Measurements from ENCODE around the gene KCNK3.
"Not testable (repeated sequence)": the region's sequence is repeated elsewhere in the genome, so short reads cannot be mapped to it uniquely, and the experiment has no call there.

The KCNK3 gene

GRCh38 chr2:26730549-26731344 lies 38.2 kb downstream of the KCNK3 start:
- no peak for DNase-seq (ENCODE audit: low spot score)

GRCh38 chr2:26731714-26732113 lies 39.2 kb downstream of the KCNK3 start:
- no peak for DNase-seq (ENCODE audit: low spot score)

GRCh38 chr2:26732446-26732845 lies 39.9 kb downstream of the KCNK3 start:
- DNase-seq (ENCODE audit: low spot score) = no peak

GRCh38 chr2:26733413-26733812 lies 40.9 kb downstream of the KCNK3 start:
- no peak for DNase-seq (ENCODE audit: low spot score)

- DNase-seq (ENCODE audit: low spot score) = no peak
Observed at GRCh38 chr2:26735097-26735496, 42.6 kb downstream of the KCNK3 start.

- no peak for DNase-seq (ENCODE audit: low spot score)
Observed at GRCh38 chr2:26735883-26736588, 43.5 kb downstream of the KCNK3 start.

- no peak for DNase-seq (ENCODE audit: low spot score)
Observed at GRCh38 chr2:26737221-26737620, 44.7 kb downstream of the KCNK3 start.

- DNase-seq (ENCODE audit: low spot score) = no peak
Observed at GRCh38 chr2:26738481-26738880, 46.0 kb downstream of the KCNK3 start.

GRCh38 chr2:26739514-26739913 lies 47.0 kb downstream of the KCNK3 start:
- DNase-seq (ENCODE audit: low spot score) = no peak

GRCh38 chr2:26740346-26740745 lies 47.8 kb downstream of the KCNK3 start:
- no peak for DNase-seq (ENCODE audit: low spot score)

- DNase-seq (ENCODE audit: low spot score) = no peak
Observed at GRCh38 chr2:26740890-26741302, 48.4 kb downstream of the KCNK3 start.

GRCh38 chr2:26742048-26742770 lies 49.7 kb downstream of the KCNK3 start:
- no peak for DNase-seq (ENCODE audit: low spot score)

- no peak for DNase-seq (ENCODE audit: low spot score)
Observed at GRCh38 chr2:26743852-26744251, 51.3 kb downstream of the KCNK3 start.

GRCh38 chr2:26744953-26745352 lies 52.4 kb downstream of the KCNK3 start:
- DNase-seq (ENCODE audit: low spot score) = no peak

- peak; percentile 51 for DNase-seq (ENCODE audit: low spot score)
Observed at GRCh38 chr2:26745609-26746327, 53.2 kb downstream of the KCNK3 start.

GRCh38 chr2:26746934-26747333 lies 54.4 kb downstream of the KCNK3 start:
- no peak for DNase-seq (ENCODE audit: low spot score)

- not testable (repeated sequence) for DNase-seq (ENCODE audit: low spot score)
Observed at GRCh38 chr2:26749787-26750420, 57.4 kb downstream of the KCNK3 start.

GRCh38 chr2:26750467-26750866 lies 57.9 kb downstream of the KCNK3 start:
- not testable (repeated sequence) for DNase-seq (ENCODE audit: low spot score)

- no peak for DNase-seq (ENCODE audit: low spot score)
Observed at GRCh38 chr2:26752656-26753055, 60.1 kb downstream of the KCNK3 start.

GRCh38 chr2:26754539-26754938 lies 62.0 kb downstream of the KCNK3 start:
- no peak for DNase-seq (ENCODE audit: low spot score)

- DNase-seq (ENCODE audit: low spot score) = no peak
Observed at GRCh38 chr2:26754972-26755670, 62.6 kb downstream of the KCNK3 start.
